Gastrocnemius medialis (tissue), 4 donors: Measurements from ENCODE around the gene DNAJA2.

Experiments used
- CTCF ChIP-seq, 5 experiments: fragments of 450-650 bp in 3 of 5; fragments of 200-600 bp in 2 of 5; sonication (generic) in 2 of 5; IDR thresholded peaks in 4 of 5; conservative IDR thresholded peaks in 1 of 5; 1 replicate in 4 of 5; 2 replicates in 1 of 5; pipeline ENCODE4 v1.5.1; 2016 to 2019; ENCODE audit warnings: antibody characterized with exemption in 5 of 5, mild to moderate bottlenecking in 3 of 5, moderate library complexity in 3 of 5
- POLR2A ChIP-seq, 2 donors: fragments of 450-650 bp; IDR thresholded peaks; one replicate each; pipeline ENCODE4 v1.6.1; 2017; ENCODE audit warnings: antibody characterized with exemption in 2 of 2, mild to moderate bottlenecking in 2 of 2, moderate library complexity in 2 of 2

GRCh38 chr16:46916980-46917379 lies 56.5 kb downstream of the DNAJA2 start:
- TF ChIP-seq CTCF (IDR thresholded peaks at IDR 0.05 in 4 of 5, conservative IDR thresholded peaks at IDR 0.05 in 1 of 5) (no peak), POLR2A (IDR thresholded peaks at IDR 0.05) (no peak)
